ENCODE data around the gene PRRX1. TPM values are rescaled to one million over a fixed set of nuclear protein-coding genes. Genes with fewer than 3 reads are reported as not detected.

The PRRX1 gene
- total RNA-seq, 1 experiment from 2014 or later: 1.8 TPM

GRCh38 chr1:170701962-170702361 lies 38.0 kb downstream of the PRRX1 start:
- no peak overlapping the region for H3K4me3 Mint-ChIP-seq (ENCODE audit: low read depth, unreplicated experiment)
- no peaks in the 10 kb centered on the region for H3K36me3 Mint-ChIP-seq (ENCODE audit: insufficient read depth, unreplicated experiment)
- BruUV-seq (replicated peaks): no TSS peak

GRCh38 chr1:170703591-170703990 lies 39.7 kb downstream of the PRRX1 start:
- H3K27me3 Mint-ChIP-seq (ENCODE audit: unreplicated experiment): no peaks in the 10 kb centered on the region
- H3K4me1 Mint-ChIP-seq (ENCODE audit: low read depth, unreplicated experiment): peaks cover 17% of the 10 kb centered on the region
- no TSS peak for BruUV-seq (replicated peaks)
- H3K36me3 Mint-ChIP-seq (ENCODE audit: insufficient read depth, unreplicated experiment): peaks cover 7% of the 10 kb centered on the region
- intact Hi-C loops (cut with micrococcal nuclease; ENCODE audit: unreplicated experiment): no loop called here
- no peak overlapping the region for H3K27ac Mint-ChIP-seq (ENCODE audit: unreplicated experiment)
- DNase-seq: no peak
- H3K4me3 Mint-ChIP-seq (ENCODE audit: low read depth, unreplicated experiment): no peak overlapping the region
- H3K9me3 Mint-ChIP-seq (ENCODE audit: low read depth, unreplicated experiment): no peaks in the 10 kb centered on the region
- TF ChIP-seq CTCF (IDR thresholded peaks at IDR 0.05; ENCODE audit: unreplicated experiment): no peak
- CTCF ChIA-PET: no interaction called here

More at GRCh38 chr1:170701962-170702361, 38.0 kb downstream of the PRRX1 start:
- DNase-seq: no peak
- CTCF ChIA-PET: interaction anchor here (0.6 kb wide), 1 partner anchor 134 kb away, joined by 7 read pairs; no protein-coding TSS in a partner anchor
- Mint-ChIP-seq H3K27me3 (ENCODE audit: unreplicated experiment) (no peaks in the 10 kb centered on the region), H3K9me3 (ENCODE audit: low read depth, unreplicated experiment) (no peaks in the 10 kb centered on the region), H3K4me1 (ENCODE audit: low read depth, unreplicated experiment) (peaks cover under 1% of the 10 kb centered on the region), H3K27ac (ENCODE audit: unreplicated experiment) (no peak overlapping the region)
- intact Hi-C loops (cut with micrococcal nuclease; ENCODE audit: unreplicated experiment): no loop called here
- TF ChIP-seq CTCF (IDR thresholded peaks at IDR 0.05; ENCODE audit: unreplicated experiment): no peak

GRCh38 chr1:170704256-170704655 lies 40.3 kb downstream of the PRRX1 start:
- no peaks in the 10 kb centered on the region for H3K9me3 Mint-ChIP-seq (ENCODE audit: low read depth, unreplicated experiment)
- no peak for TF ChIP-seq CTCF (IDR thresholded peaks at IDR 0.05; ENCODE audit: unreplicated experiment)
- no peak overlapping the region for H3K27ac Mint-ChIP-seq (ENCODE audit: unreplicated experiment)
- H3K36me3 Mint-ChIP-seq (ENCODE audit: insufficient read depth, unreplicated experiment): peaks cover 7% of the 10 kb centered on the region
- CTCF ChIA-PET: no interaction called here
- no peaks in the 10 kb centered on the region for H3K27me3 Mint-ChIP-seq (ENCODE audit: unreplicated experiment)
- no peak for DNase-seq
- H3K4me3 Mint-ChIP-seq (ENCODE audit: low read depth, unreplicated experiment): no peak overlapping the region
- peaks cover 24% of the 10 kb centered on the region for H3K4me1 Mint-ChIP-seq (ENCODE audit: low read depth, unreplicated experiment)
- intact Hi-C loops (cut with micrococcal nuclease; ENCODE audit: unreplicated experiment): no loop called here
- no TSS peak for BruUV-seq (replicated peaks)

- Mint-ChIP-seq H3K4me1 (ENCODE audit: low read depth, unreplicated experiment) (peaks cover 26% of the 10 kb centered on the region), H3K36me3 (ENCODE audit: insufficient read depth, unreplicated experiment) (peaks cover 7% of the 10 kb centered on the region), H3K4me3 (ENCODE audit: low read depth, unreplicated experiment) (no peak overlapping the region), H3K27me3 (ENCODE audit: unreplicated experiment) (no peaks in the 10 kb centered on the region), H3K27ac (ENCODE audit: unreplicated experiment) (no peak overlapping the region), H3K9me3 (ENCODE audit: low read depth, unreplicated experiment) (no peaks in the 10 kb centered on the region)
- no peak for TF ChIP-seq CTCF (IDR thresholded peaks at IDR 0.05; ENCODE audit: unreplicated experiment)
- CTCF ChIA-PET: no interaction called here
- no peak for DNase-seq
- no TSS peak for BruUV-seq (replicated peaks)
- intact Hi-C loops (cut with micrococcal nuclease; ENCODE audit: unreplicated experiment): no loop called here
These were observed 42.0 kb downstream of the PRRX1 start for GRCh38 chr1:170705981-170706380.
